HG03571 (cell line): Measurements from ENCODE around the gene DRG2.
A peak's percentile ranks its signal among the peaks of the same experiment; 100 is the strongest.

ENCODE experiments used
- ATAC-seq: cut with Tn5 transposase; IDR thresholded peaks from one replicate; pipeline ENCODE4 v1.9.1; 2021; ENCODE audit not compliant: unreplicated experiment

DRG2 gene, protein sequence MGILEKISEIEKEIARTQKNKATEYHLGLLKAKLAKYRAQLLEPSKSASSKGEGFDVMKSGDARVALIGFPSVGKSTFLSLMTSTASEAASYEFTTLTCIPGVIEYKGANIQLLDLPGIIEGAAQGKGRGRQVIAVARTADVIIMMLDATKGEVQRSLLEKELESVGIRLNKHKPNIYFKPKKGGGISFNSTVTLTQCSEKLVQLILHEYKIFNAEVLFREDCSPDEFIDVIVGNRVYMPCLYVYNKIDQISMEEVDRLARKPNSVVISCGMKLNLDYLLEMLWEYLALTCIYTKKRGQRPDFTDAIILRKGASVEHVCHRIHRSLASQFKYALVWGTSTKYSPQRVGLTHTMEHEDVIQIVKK

DNA sequence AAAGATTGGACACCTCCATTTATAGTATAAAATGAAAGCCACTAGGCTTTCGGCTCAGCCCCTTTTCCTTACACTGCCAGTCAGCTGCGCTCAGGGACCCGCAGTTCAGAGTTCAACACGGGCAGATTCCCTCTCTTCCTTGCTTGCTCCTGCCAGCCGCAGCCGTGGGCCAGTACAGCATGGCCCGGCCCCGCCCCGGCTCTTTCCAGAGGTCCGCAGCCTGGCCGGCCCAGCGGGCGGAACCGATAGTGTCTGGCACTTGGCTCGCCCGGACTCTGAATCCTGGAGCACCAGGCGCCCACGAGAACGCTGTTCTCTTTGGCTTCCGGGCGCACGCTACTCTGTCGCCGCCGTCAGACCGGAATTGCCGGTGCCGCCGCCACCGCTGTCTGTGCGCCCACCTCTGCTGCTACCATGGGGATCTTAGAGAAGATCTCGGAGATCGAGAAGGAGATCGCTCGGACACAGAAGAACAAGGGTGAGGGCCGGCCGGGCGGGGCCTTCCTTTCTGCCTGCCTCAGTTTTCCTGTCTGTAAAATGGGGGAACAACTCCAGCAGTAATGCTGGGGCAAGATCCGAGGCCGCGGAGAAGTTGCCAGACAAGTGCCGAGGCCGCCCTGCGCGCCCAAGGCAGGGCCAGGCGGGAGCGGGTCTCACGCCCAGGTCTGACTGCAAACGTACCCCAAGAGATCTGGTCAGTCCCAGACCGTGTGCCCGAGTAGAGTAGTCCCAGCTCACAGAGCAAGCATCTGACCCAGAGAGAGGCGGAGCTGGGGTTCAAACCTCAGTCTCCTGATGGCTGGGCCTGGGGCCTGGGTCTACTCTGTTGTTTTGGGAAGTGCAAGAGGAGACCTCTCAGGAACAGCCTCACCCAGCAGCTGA, at the start of gene DRG2:
Gene DRG2, plus strand, starts transcription at position 339 of the 882 bp plus-strand sequence. Its CDS starts 76 bp downstream, at position 415.
- ATAC-seq: peak; percentile 82

DNA sequence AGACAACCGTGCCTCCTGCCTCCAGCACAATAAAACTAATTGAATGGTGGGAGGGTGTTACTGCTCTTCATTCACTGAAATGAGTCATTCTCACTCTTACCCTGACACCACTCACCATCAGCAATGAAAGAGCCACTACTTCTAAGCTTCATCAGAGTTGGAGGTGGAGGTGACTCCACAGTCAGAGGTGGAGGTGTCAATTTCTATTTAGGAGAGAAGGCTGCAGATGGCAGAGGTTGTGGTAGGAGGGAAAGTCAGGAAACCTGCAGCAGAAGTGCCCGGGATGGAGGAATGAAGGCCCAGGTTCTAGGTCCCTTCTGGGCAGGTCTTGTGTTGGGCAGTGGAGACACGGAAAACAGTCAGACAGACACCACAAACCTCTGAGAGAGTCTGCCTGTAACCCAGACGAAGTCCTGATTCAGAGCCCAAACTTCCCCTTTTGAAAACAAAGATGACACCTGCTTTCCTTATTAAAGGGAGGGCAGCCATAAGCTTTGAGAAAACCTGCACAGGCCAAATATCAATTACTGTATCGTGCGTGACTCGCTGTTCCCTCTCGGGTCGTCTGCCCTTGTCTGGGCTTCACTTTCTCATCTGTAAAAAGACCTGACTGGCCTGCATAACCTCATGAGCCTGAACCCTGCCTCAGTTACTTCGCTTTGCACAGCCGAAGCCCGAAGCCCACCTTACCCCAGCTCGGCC, 49.4 kb upstream of the DRG2 start:
- peak; percentile 10 for ATAC-seq

DNA sequence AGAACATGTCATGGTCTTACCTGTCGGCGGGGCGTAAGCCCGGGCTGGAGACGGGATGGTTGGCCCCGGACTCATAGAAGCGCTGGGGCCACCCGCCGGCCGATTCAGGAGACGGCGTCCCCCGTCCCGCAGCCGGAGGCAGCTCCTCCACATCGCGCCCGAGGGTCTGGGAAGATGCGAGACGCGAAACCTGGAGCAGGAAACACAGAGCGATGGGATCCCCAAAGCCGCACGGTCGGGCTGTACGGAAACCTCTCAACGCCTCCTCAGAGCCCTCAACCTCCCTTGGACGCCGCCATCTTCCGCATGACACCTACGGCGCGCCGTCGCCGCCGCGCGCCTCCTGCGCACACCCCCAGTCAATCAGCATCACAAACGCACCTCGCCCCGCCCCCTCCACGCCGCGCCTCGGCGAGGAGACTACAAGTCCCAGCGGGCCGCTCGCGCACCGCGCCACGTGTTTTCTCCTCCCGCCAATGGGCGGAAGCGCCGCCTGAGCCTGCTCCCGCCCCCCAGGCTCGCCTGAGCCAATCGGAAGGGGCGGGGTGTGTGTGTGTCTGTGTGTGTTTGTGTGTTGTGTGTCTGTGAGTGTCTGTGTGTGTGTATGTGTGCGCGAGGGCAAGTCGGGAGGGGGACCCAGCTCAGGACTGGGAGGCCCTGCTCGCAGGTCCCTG, 48.8 kb upstream of the DRG2 start, which contains the start of the genes ATPAF2 and GID4:
Gene ATPAF2, minus strand, starts transcription at position 308 of the 674 bp plus-strand sequence. Its CDS starts 155 bp downstream, at position 153.
Gene GID4, plus strand, starts transcription at position 548 of the 674 bp plus-strand sequence. Its CDS starts 57 bp downstream, at position 605.
- ATAC-seq: peak; percentile 73

DNA sequence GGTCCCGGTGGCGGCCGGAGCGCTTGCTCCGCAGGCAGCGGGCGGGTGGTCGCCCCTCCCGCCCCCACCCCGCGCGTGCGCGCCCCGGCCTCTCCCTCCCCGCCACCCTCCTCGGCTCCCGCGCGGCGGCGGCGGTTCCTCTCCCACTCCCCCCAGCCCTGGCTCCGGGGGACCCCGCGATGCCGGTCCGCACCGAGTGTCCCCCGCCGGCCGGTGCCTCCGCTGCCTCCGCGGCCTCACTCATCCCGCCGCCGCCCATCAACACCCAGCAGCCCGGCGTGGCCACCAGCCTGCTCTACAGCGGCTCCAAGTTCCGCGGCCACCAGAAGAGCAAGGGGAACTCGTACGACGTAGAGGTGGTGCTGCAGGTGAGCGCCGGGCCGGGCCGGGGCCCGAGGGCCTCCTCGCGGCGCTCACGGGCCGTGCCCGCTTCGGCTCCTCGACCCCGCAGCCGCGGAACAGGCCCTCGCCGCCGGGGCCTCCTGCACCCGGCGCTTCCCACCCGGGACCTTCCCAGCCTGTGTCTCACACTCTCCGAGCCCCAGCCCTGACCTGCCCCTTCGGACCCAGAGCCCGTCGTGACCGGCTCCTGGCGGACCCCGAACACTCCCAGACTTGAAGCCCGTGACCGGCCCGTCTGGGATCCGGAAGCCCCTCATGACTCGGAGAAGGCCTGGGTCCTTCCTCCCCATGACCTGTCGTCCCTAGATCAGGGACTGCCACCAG, 48.0 kb upstream of the DRG2 start:
- ATAC-seq: peak; percentile 26

DNA sequence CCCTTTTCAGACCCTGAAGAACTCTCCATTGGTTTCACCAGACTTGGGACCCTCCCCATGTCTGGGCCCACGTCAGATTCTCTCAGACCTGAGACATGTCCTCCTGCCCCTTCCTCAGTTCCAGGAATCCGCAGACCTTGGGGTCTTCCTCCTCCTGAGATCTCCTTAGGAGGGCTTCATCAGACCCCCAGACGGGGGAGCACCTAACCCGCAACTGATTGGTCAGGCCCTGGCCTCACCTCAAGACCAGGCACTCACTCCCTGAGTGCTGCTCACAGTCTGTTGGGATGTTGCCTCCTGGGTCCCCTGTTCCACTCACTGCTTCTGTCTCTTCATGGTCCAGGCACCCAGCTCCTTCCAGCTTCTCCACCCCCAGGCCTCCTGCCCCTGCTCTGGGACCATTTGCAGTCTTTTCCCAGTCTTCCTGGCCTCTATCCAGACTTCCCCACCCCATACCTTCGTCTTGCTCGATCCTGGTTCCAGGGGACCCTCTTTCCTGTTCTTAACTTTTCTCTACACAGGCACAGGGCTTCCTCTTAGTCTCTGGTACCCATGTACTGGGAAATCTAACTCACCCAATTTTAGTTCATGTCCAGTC, 47.4 kb upstream of the DRG2 start:
- no peak for ATAC-seq

DNA sequence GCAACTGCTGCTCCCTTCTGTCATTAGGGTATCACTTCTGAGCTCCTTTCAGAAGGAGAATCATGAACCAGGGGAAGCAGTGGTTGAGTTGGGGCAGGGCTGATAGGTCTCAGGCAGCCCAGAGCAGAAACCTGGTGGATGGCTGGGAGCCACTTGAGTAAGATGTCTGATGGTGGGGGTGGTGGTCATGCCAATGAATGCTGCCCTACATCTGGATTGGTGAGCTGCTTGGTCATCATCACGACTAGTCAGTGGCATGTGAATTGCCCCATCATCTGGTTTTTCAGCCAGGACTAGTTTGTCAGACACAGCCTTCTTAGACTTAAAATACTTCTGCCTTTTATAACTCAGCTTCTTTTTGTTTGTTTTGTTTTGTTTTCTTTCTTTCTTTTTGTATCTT, 46.0 kb upstream of the DRG2 start:
- ATAC-seq: no peak

DNA sequence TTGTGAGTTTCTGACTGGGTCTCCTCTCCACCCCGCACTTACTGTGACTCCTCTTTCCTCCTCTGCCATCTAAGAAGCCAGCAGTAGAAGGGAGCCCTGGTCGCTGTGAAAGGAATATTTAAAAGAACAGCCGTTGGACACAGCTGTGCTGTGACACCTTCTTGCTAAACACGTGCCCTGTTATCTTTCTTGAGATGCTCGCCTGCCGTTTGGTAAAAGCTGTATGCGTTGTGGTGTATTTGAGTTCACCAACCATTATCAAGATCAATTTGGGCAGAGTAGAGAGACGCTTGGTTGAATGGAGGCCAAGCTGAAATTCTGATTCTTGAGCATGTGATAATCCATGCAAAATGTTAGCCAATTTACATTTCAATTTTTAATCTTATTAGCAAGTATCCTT, 44.8 kb upstream of the DRG2 start:
- no peak for ATAC-seq

DNA sequence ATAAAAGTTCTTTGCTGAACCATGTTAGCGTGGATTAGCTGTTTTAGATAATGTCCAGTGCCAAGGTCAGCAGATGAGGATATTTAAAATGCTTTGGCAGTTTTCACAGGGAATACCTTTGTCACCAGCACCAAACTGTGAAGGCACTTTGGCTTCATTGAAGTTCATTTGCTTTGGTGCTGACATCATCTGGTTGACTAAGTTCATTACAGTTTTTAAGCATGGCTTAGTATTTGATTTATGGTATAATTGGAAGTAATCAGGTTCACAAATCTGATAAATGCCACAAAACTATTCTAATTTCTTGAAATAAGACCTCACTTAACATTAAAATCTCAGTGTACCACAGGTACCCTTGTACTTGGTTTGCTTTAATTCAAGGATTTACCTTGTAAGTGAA, 44.3 kb upstream of the DRG2 start:
- ATAC-seq: no peak

DNA sequence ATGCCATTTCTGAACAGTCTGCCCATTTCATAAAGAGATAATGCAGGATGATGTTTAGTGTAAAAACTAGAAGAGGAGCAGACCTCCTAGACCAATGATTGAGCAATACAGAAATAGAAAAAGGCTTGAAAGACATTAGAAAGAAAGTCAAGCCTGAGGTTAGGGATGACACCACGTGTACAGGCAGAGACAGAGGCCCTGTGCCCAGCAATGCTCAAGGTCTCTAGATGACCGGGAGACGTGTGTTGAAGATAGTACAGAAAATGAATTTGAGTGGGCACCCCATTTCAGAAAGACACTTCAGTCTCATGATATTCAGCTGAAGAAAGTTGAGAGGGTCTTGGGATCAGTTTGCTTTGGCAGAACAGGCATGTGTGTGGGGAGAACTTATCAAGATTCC, 43.1 kb upstream of the DRG2 start:
- ATAC-seq: no peak

DNA sequence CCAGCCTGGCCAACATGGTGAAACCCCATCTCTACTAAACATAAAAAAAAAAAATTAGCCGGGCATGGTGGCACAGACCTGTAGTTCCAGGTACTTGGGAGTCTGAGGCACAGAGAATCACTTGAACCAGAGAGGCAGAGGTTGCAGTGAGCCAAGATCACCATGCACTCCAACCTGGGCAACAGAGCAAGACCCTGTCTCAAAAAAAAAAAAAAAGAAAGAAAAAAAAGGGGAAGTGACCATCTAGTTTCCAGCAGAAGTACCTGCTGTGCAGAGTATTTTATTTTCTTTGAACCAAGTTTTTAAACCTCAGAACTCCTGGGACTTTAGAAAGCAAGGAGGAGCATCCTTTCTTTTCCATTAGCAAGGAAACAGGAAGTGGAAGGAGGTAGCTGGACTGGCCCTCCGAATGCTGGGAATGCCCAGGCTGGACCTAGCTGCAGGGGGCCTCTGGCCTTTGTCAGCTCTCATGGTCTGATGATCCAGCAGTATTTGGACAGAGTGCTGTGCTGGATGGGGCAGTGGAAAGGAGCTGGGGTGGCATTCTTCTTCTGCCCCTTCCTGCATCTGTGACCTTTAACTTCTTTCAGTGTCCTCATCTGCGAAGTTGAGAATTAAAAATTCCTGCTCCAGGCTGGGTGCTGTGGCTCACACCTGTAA, 41.9 kb upstream of the DRG2 start:
- ATAC-seq: no peak

DNA sequence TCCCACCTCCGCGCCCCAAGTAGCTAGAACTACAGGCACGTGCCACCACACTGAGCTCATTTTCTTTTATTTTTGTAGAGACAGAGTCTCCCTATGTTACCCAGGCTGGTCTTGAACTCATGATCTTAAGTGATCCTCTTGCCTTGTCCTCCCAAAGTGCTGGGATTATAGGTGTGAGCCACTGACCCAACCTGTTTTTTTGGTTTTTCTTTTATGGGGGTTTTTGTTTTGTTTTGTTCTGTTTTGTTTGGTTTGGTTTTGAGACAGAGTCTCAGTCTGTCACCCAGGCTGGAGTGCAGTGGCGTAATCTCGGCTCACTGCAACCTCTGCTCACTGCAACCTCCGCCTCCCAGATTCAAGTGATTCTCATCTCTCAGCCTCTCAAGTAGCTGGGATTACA, 32.2 kb upstream of the DRG2 start:
- no peak for ATAC-seq

DNA sequence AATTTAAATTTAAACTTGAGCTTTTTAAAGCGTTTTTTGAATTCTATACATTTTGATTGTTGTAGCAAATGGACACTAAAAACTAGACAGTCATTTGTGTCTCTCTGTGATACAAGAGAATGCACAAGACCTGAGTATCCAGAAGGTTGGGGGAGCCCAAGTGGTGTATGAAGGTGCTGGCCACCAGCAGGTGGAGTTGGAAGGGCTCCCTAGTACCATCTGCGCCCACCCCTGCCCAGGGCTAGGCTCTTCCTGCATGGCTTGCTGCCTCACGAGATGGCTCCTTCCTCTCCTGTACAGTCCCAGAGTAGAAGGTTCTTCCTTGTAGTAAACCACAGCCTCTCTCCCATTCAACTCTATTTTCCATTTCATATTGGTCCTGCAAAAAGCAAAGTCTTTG, 31.5 kb upstream of the DRG2 start:
- ATAC-seq: no peak

DNA sequence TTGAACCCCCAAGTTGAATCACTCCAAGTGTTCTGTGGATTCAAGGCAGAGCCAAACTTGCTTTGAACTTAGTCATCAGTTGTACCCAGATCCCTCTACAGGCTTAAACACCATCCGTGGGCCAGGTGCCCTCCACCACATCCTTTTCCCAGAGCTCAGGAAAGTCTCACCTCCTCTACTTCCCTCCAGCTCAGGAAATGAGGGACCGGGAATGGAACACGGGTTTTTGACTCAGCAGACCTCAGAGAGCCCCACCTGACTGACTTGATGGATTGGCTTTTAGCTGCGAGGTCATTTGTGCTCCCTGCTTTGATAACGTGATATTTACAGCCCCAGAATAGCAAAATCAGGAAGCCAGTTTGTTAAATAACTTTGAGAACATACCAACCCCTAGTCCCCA, 28.5 kb upstream of the DRG2 start:
- ATAC-seq: no peak

DNA sequence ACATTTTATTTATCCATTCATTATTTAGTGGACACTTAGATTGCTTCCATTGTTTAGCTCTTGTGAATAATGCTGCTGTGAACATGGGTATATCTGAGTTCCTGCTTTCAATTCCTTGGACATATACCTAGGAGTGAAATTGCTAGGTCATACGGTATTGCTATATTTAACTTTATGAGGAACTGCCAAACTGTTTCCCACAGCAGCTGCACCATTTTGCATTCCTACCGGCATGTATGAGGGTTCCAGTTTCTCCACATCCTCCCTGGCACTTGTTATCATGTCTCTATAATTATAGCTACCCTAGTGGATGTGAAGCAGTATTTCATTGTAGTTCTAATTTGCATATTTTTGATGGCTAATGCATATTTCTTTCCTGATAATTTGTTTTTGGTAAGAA, 23.7 kb upstream of the DRG2 start:
- no peak for ATAC-seq

DNA sequence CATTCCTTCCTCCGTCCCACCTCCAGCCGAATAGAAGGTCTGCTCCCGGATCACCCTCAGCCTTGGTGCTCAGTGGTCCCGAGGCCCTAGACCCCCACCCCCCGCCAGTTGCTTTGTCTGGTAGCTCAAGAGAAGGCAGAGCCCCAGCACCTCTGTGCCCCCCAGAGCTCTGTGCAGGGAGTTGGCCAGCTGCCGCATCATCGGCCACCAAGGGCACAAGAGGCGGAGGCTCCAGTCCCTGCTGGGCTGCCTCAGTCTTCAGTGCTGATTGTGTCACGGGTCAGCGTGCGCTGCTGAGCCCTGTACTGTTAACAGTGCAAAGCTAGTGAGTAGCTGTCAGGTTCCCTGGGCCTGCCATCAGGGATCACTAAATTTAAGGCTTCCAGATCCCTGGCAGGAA, 22.2 kb upstream of the DRG2 start:
- no peak for ATAC-seq

DNA sequence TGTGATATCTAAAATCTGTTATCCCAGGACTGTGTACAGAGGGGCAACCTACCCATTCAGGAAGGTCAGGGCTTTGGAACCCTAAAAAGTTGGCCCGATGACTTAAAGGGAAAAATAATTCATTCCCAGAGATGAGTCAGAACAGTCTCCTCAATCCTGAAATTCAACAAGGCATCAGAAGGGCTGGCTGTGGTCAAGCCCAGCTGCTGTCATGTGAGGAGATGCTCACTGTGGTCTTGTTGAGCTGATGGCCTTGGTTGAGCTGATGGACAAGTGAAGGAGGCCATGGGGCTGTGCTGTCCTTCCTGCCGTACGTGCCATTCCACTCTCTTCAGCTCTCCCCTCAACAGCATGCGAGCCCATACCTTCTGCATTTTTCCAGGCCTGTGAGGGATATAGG, 20.9 kb upstream of the DRG2 start:
- no peak for ATAC-seq

DNA sequence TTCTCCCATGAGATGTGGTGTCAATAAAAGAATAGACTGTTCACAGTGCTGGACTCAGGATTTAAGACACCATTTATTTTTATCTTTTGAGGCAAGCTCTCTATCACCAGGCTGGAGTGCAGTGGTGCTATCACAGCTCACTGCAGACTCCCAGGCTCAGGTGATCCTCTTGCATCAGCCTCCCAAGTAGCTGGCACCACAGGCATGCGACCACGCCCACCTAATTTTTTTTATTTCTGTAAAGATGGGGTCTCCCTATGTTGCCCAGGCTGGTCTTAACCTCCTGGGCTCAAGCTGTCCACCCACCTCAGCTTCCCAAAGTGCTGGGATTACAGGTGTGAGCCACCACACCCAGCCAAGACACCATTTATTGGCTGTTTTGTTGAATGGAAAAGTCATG, 18.6 kb upstream of the DRG2 start:
- ATAC-seq: no peak

DNA sequence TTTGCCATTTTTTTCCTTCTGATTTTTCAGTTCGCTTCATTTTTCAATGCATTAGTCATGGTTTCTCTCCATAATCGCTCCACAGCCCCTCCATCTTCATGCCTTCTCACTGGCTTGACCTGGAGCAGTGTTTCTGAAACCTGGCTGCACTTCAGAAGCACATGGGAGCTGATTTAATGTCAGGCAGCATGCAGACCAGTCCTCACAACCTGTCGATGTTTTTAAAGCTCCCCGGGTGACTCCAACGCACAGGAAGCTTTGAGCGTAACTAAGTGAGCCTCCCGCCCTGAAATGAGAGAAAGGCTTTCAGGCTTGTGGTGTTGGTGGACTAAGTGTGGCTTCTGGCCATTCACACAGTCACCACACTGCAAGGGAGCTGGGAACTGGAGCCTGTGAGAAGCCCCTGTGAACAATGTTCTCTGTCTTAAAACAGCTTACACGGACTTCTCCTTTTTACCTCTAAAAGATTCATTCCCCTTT, 16.8 kb upstream of the DRG2 start:
- ATAC-seq: no peak

DNA sequence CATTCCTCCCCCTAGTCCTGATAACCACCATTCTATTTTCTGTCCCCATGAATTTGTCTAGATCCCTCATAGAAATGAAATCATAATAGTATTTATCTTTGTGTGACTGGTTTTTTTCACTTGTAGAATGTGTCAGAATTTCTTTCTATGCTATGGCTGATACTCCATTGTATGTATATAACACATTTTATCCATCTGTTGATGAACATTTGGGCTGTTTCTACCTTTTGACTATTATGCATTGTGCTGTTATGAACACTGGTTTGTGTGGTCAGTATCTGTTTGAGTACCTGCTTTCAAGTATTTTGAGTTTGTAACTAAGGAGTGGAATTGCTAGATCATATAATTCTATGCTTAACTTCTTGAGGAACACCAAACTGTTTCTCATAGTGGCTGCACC, 16.0 kb upstream of the DRG2 start:
- ATAC-seq: no peak
